NT2/D1 (cell line): ENCODE results near the gene ZNRF2.

Experiments used
- SUZ12 ChIP-seq: IDR thresholded peaks from 2 replicates; pipeline ENCODE4 v1.6.1; 2011; ENCODE audit not compliant: insufficient read length, insufficient read depth; ENCODE audit errors: extremely low read depth
- YY1 ChIP-seq: IDR thresholded peaks from 2 replicates; pipeline ENCODE4 v1.6.1; 2011; ENCODE audit not compliant: insufficient read length, insufficient read depth
- ZNF274 ChIP-seq: IDR thresholded peaks from 2 replicates; pipeline ENCODE4 v1.6.1; 2011; ENCODE audit warnings: mild to moderate bottlenecking, low read depth, low read length

DNA sequence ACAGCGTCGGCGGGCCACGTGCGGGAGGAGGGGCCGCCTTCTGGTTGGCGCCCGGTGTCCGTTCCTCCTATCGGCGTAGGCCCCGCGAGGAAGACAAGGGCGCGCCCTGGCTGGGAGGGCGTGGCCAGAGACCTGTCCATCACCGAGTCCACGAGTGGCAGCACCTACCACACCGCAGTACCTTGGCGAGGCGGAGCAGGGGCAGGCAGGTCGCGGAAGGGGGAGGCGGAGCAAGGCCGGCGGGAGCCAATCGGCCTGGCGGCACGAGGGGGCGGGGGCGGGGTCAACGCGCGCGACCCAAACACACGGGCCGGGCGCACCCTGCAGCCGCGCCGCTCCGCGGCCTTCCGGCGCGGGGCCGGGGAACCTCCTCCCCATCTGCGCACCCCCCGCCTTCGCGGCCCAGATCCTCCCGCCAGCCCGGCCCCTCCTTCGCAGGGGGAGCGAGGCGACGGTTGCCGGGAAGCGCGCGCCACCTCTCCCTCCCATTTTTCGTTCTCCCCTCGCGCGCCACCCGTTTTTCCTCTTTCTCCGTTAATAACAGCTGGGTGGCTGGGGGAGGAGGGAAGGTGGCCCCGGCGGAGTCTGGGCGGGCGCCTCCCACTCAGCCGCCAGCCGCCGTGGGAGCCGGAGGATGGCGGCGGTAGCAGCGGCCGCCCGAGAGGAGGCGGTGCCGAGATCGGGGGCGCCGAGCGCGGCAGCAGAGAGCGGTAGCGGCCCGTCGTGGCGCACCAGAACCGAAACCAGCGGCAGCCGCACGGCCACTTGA, at the start of gene ZNRF2:
- TF ChIP-seq YY1 = no peak
- no peak for TF ChIP-seq ZNF274
- TF ChIP-seq SUZ12 = no peak
